Thymus (tissue), 11 donors: ENCODE results near the gene CPLX1. TPM values are rescaled to one million over a fixed set of nuclear protein-coding genes. Genes with fewer than 3 reads are reported as not detected.

Source experiments
- DNase-seq, 9 donors: peaks; one replicate each; pipeline ENCODE4 v3.0.0-alpha.2; 2013; ENCODE audit warnings: low spot score in 9 of 9, low read depth in 6 of 9, missing footprints in 1 of 9
- H3K27ac ChIP-seq, 2 donors: one replicate each; pipeline ENCODE4 v1.5.1; 2013; ENCODE audit warnings: control low read depth in 1 of 2, low read depth in 1 of 2, low read length in 1 of 2, mild to moderate bottlenecking in 1 of 2, moderate library complexity in 1 of 2
- H3K27me3 ChIP-seq, 2 donors: one replicate each; pipeline ENCODE4 v1.5.1; 2013; ENCODE audit warnings: low read length in 1 of 2; ENCODE audit not compliant: control insufficient read depth in 2 of 2, insufficient read depth in 1 of 2
- H3K36me3 ChIP-seq, 2 donors: one replicate each; pipeline ENCODE4 v1.5.1; 2013; ENCODE audit warnings: low read length in 1 of 2, mild to moderate bottlenecking in 1 of 2, moderate library complexity in 1 of 2; ENCODE audit not compliant: control insufficient read depth in 2 of 2, insufficient read depth in 2 of 2
- H3K4me1 ChIP-seq, 2 donors: one replicate each; pipeline ENCODE4 v1.5.1; 2013; ENCODE audit warnings: low read length in 2 of 2; ENCODE audit not compliant: control insufficient read depth in 2 of 2, insufficient read depth in 2 of 2
- H3K4me3 ChIP-seq, 2 donors: one replicate each; pipeline ENCODE4 v1.5.1; 2013; ENCODE audit warnings: low read length in 2 of 2, control low read depth in 1 of 2, mild to moderate bottlenecking in 1 of 2
- H3K9me3 ChIP-seq, 2 donors: one replicate each; pipeline ENCODE4 v1.5.1; 2013; ENCODE audit warnings: low read length in 1 of 2, mild to moderate bottlenecking in 1 of 2; ENCODE audit not compliant: control insufficient read depth in 2 of 2, insufficient read depth in 1 of 2
- WGBS: extraction: QIAGEN DNeasy Blood & Tissue Kit; methylation state at CpG from one replicate; pipeline ENCODE4 v1.1.7; 2013; 5-methylcytosine and 5-hydroxymethylcytosine counted together
- polyA plus RNA-seq: library from polyadenylated mRNA; stranded (reverse); fragments of 200-250 nt; gene quantifications from one replicate; pipeline ENCODE4 v1.2.3, GENCODE V29; 2013
- total RNA-seq: library from RNA; stranded (reverse); fragments of 120-200 nt; gene quantifications from one replicate; pipeline ENCODE4 v1.2.4, GENCODE V29; 2013
- donor health status: healthy.

Gene CPLX1
- total and polyA plus RNA-seq, 2 donors = 3.5 to 7.9 TPM

- Histone ChIP-seq H3K4me1 (peaks cover 0 to 2% of the 10 kb centered on the region in 2 donors), H3K9me3 (peaks cover 4 to 33% of the 10 kb centered on the region in 2 donors), H3K4me3 (no peak overlapping the region), H3K27ac (no peak overlapping the region), H3K36me3 (no peaks in the 10 kb centered on the region), H3K27me3 (peaks cover 28 to 56% of the 10 kb centered on the region in 2 donors)
- 63% methylated on average over 3 of the region's 3 CpGs for WGBS
- DNase-seq = no peak
These were observed 5.5 kb upstream of the CPLX1 start for GRCh38 chr4:831483-831805.

- Histone ChIP-seq H3K27me3 (peaks cover 29 to 57% of the 10 kb centered on the region in 2 donors), H3K36me3 (no peaks in the 10 kb centered on the region), H3K4me1 (peaks cover 0 to 2% of the 10 kb centered on the region in 2 donors), H3K9me3 (peaks cover 4 to 27% of the 10 kb centered on the region in 2 donors), H3K27ac (no peak overlapping the region), H3K4me3 (no peak overlapping the region)
- WGBS = 79% methylated on average over 23 of the region's 23 CpGs
- DNase-seq = no peak
These were observed 4.9 kb upstream of the CPLX1 start for GRCh38 chr4:830601-831482.

- Histone ChIP-seq H3K36me3 (no peaks in the 10 kb centered on the region), H3K4me3 (no peak overlapping the region), H3K27ac (no peak overlapping the region), H3K4me1 (peaks cover 2 to 8% of the 10 kb centered on the region in 2 donors), H3K27me3 (peaks cover 38 to 65% of the 10 kb centered on the region in 2 donors), H3K9me3 (peaks cover 3 to 19% of the 10 kb centered on the region in 2 donors)
- WGBS = 72% methylated on average over 26 of the region's 26 CpGs
- no peak for DNase-seq
These were observed 4.1 kb upstream of the CPLX1 start for GRCh38 chr4:829761-830600.

GRCh38 chr4:829291-829690, 3.4 kb upstream of the CPLX1 start:
- Histone ChIP-seq H3K4me1 (peaks cover 8 to 12% of the 10 kb centered on the region in 2 donors), H3K36me3 (no peaks in the 10 kb centered on the region), H3K27ac (no peak overlapping the region), H3K27me3 (peaks cover 45 to 72% of the 10 kb centered on the region in 2 donors), H3K4me3 (no peak overlapping the region), H3K9me3 (peaks cover 3 to 22% of the 10 kb centered on the region in 2 donors)
- no peak for DNase-seq
- 92% methylated on average over 6 of the region's 6 CpGs for WGBS

GRCh38 chr4:828641-829271, 2.8 kb upstream of the CPLX1 start:
- Histone ChIP-seq H3K4me1 (peaks cover 8 to 12% of the 10 kb centered on the region in 2 donors), H3K4me3 (no peak overlapping the region), H3K27ac (no peak overlapping the region), H3K9me3 (peaks cover 3 to 22% of the 10 kb centered on the region in 2 donors), H3K27me3 (peaks cover 50 to 77% of the 10 kb centered on the region in 2 donors), H3K36me3 (no peaks in the 10 kb centered on the region)
- no peak for DNase-seq
- WGBS = 64% methylated on average over 16 of the region's 16 CpGs

- DNase-seq = no peak
- Histone ChIP-seq H3K9me3 (peaks cover 3 to 18% of the 10 kb centered on the region in 2 donors), H3K27ac (no peak overlapping the region), H3K27me3 (peaks cover 61 to 83% of the 10 kb centered on the region in 2 donors), H3K4me3 (no peak overlapping the region), H3K4me1 (peaks cover 8 to 12% of the 10 kb centered on the region in 2 donors), H3K36me3 (no peaks in the 10 kb centered on the region)
- WGBS = 38% methylated on average over 20 of the region's 20 CpGs
These were observed 1.5 kb upstream of the CPLX1 start for GRCh38 chr4:827209-828081.

- no peak for DNase-seq
- 2% methylated on average over 75 of the region's 75 CpGs for WGBS
- H3K4me1 ChIP-seq = peaks cover 8 to 12% of the 10 kb centered on the region in 2 donors
- peaks cover 3 to 10% of the 10 kb centered on the region in 2 donors for H3K9me3 ChIP-seq
- no peak overlapping the region for H3K4me3 ChIP-seq
- peaks cover 64 to 91% of the 10 kb centered on the region in 2 donors for H3K27me3 ChIP-seq
- H3K27ac ChIP-seq = no peak overlapping the region
- no peaks in the 10 kb centered on the region for H3K36me3 ChIP-seq
These were observed 729 bp upstream of the CPLX1 start for GRCh38 chr4:826508-827208.
